DND-41 (cell line): ENCODE data around the gene STXBP6.

Experiments used
- CTCF ChIP-seq: IDR thresholded peaks from 2 replicates; pipeline ENCODE4 v1.5.1; 2012; ENCODE audit warnings: borderline replicate concordance, low read length, moderate library complexity, mild to moderate bottlenecking; ENCODE audit not compliant: poor library complexity, severe bottlenecking; ENCODE audit errors: extremely low read depth
- EZH2 ChIP-seq: IDR thresholded peaks from 3 replicates; pipeline ENCODE4 v1.6.1; 2012; ENCODE audit warnings: borderline replicate concordance, low read depth, mild to moderate bottlenecking, moderate library complexity, low read length, inconsistent platforms; ENCODE audit not compliant: severe bottlenecking

- TF ChIP-seq CTCF (no peak), EZH2 (no peak)
Measured at GRCh38 chr14:24937300-24937699, 112.6 kb downstream of the STXBP6 start.
